Breast epithelium (tissue), 4 donors: ENCODE data around the gene TIGD1. TPM values are rescaled to one million over a fixed set of nuclear protein-coding genes. Genes with fewer than 3 reads are reported as not detected.

Experiments used
- DNase-seq, 2 donors: peaks; one replicate each; pipeline ENCODE4 v3.0.0-alpha.2; 2019; ENCODE audit warnings: low spot score in 2 of 2
- H3K27ac ChIP-seq, 2 donors: fragments of 200-600 bp; sonication (generic) in 1 of 2; one replicate each; pipeline ENCODE4 v1.5.1; 2016 to 2019; ENCODE audit warnings: mild to moderate bottlenecking in 1 of 2
- H3K27me3 ChIP-seq, 2 donors: fragments of 200-600 bp; sonication (generic) in 1 of 2; one replicate each; pipeline versions ENCODE4 v1.5.1 to v1.6.0; 2017 to 2019; ENCODE audit warnings: control low read depth in 1 of 2, mild to moderate bottlenecking in 1 of 2
- H3K36me3 ChIP-seq: fragments of 200-600 bp; one replicate; pipeline ENCODE4 v1.5.1; 2019
- H3K4me1 ChIP-seq, 2 donors: fragments of 200-600 bp; sonication (generic); one replicate each; pipeline ENCODE4 v1.5.1; 2016 to 2019; ENCODE audit warnings: control low read depth in 1 of 2
- H3K4me3 ChIP-seq, 3 donors: fragments of 200-600 bp; sonication (generic); 1 replicate in 2 of 3; 2 replicates in 1 of 3; pipeline ENCODE4 v1.5.1; 2016 to 2019; ENCODE audit warnings: mild to moderate bottlenecking in 3 of 3, moderate library complexity in 2 of 3
- H3K9me3 ChIP-seq, 2 donors: fragments of 200-600 bp; sonication (generic) in 1 of 2; one replicate each; pipeline ENCODE4 v1.5.1; 2016 to 2019; ENCODE audit warnings: control low read depth in 1 of 2
- CTCF ChIP-seq, 3 donors: fragments of 450-650 bp; IDR thresholded peaks; one replicate each; pipeline ENCODE4 v1.5.1; 2016 to 2017; ENCODE audit warnings: antibody characterized with exemption in 3 of 3, mild to moderate bottlenecking in 3 of 3, moderate library complexity in 3 of 3
- POLR2A ChIP-seq: fragments of 450-650 bp; IDR thresholded peaks from one replicate; pipeline ENCODE4 v1.6.1; 2016; ENCODE audit warnings: antibody characterized with exemption, mild to moderate bottlenecking, moderate library complexity
- POLR2AphosphoS5 ChIP-seq, 3 donors: sonication (generic); formaldehyde crosslinking; IDR thresholded peaks; one replicate each; pipeline ENCODE4 v1.6.1; 2017; ENCODE audit warnings: antibody characterized with exemption in 3 of 3
- intact Hi-C: fragments of 100-400 bp; cut with DNase I; formaldehyde crosslinking; loops from one replicate; pipeline ENCODE4 v1.15.1; 2023; ENCODE audit warnings: low total_unique reads
- total RNA-seq, 3 donors: library from RNA; depleted of rRNA; stranded (reverse); fragments of >200 nt; gene quantifications; one replicate each; pipeline ENCODE4 v1.1.0, GENCODE V29; 2016

TIGD1 gene
- total RNA-seq, 3 donors from 2014 or later = 2.9 to 5.6 (median 5.0) TPM

DNA sequence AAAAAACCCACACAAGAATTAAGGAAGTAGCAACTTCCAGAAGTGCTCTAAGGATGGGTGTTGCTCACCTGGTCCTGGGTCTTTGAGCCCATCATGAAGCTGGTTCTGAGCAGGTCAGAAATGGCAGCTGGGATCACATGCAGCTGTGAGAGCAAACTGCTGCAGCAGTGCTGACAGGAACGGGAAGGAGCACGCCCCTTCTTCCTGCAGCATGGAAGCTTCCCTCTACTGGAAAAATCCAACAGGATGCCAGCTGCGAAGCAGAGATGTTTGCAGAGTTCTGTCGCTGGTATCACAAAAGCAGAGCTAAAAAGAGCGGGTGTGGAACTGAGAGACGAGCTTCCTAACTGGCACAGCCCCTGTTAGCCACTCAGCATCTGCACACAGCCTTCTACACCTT lies 33.9 kb upstream of the TIGD1 start:
- no peaks in the 10 kb centered on the region for H3K4me1 ChIP-seq
- intact Hi-C loops = no loop called here
- H3K27ac ChIP-seq = no peak overlapping the region
- H3K9me3 ChIP-seq = no peaks in the 10 kb centered on the region
- H3K36me3 ChIP-seq = no peaks in the 10 kb centered on the region
- TF ChIP-seq POLR2AphosphoS5 (IDR thresholded peaks at IDR 0.05) (no peak), CTCF (IDR thresholded peaks at IDR 0.05) (no peak), POLR2A (no peak)
- no peaks in the 10 kb centered on the region for H3K27me3 ChIP-seq
- no peak for DNase-seq
- no peak overlapping the region for H3K4me3 ChIP-seq

GRCh38 chr2:232581725-232582124 lies 31.4 kb upstream of the TIGD1 start:
- TF ChIP-seq CTCF (IDR thresholded peaks at IDR 0.05) = no peak
- TF ChIP-seq POLR2AphosphoS5 (IDR thresholded peaks at IDR 0.05) = no peak
- no peak for TF ChIP-seq POLR2A
- no peaks in the 10 kb centered on the region for H3K4me1 ChIP-seq
- H3K27me3 ChIP-seq = no peaks in the 10 kb centered on the region
- H3K4me3 ChIP-seq = no peak overlapping the region
- DNase-seq = no peak
- no peaks in the 10 kb centered on the region for H3K9me3 ChIP-seq
- intact Hi-C loops = no loop called here
- H3K36me3 ChIP-seq = no peaks in the 10 kb centered on the region
- no peak overlapping the region for H3K27ac ChIP-seq

DNA sequence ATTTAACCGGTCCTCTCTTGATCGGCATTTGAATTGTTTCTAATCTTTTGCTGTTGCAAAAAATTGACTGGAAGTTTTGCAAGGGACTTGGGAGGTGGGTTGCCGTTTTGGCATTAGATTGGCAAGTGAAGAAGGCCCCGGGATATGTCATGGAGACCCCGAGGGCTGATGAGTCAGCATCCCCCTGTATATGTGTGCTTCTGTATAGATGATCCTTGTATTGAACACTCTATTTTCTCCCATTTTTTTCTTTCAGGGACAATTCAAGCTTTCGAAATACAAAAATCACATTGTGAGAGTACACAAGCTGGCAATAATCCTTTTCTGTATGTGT lies 30.3 kb upstream of the TIGD1 start:
- Histone ChIP-seq H3K4me3 (no peak overlapping the region), H3K36me3 (no peaks in the 10 kb centered on the region), H3K27ac (no peak overlapping the region), H3K9me3 (no peaks in the 10 kb centered on the region), H3K27me3 (no peaks in the 10 kb centered on the region), H3K4me1 (no peaks in the 10 kb centered on the region)
- intact Hi-C loops = no loop called here
- no peak for TF ChIP-seq POLR2A
- TF ChIP-seq CTCF (IDR thresholded peaks at IDR 0.05) = no peak
- TF ChIP-seq POLR2AphosphoS5 (IDR thresholded peaks at IDR 0.05) = no peak
- DNase-seq = no peak

GRCh38 chr2:232578626-232579025 lies 28.3 kb upstream of the TIGD1 start:
- Histone ChIP-seq H3K27ac (no peak overlapping the region), H3K4me1 (no peaks in the 10 kb centered on the region), H3K36me3 (no peaks in the 10 kb centered on the region), H3K4me3 (no peak overlapping the region), H3K27me3 (no peaks in the 10 kb centered on the region), H3K9me3 (no peaks in the 10 kb centered on the region)
- TF ChIP-seq CTCF (IDR thresholded peaks at IDR 0.05) = no peak
- no peak for TF ChIP-seq POLR2AphosphoS5 (IDR thresholded peaks at IDR 0.05)
- TF ChIP-seq POLR2A = no peak
- DNase-seq = no peak
- intact Hi-C loops = no loop called here

DNA sequence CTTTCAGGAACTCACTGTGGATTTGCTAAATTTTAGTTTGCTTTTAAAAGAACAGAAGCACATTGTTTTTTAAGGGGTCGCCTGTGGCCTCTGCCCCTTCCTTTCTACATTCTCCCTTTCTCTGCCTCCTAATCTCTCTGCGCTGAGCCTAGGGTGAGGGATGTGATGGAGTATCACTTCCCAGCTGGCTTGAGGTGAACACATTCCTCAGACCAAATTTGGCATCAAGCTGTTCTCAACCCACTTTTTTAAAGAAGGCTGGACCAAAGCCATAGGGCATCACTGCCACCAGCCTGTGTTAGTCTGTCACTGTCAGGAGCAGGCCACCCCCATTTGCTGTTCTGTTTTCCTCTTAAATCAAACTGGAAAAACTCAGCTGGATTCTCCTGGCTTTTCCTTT lies 27.5 kb upstream of the TIGD1 start:
- Histone ChIP-seq H3K9me3 (no peaks in the 10 kb centered on the region), H3K4me1 (no peaks in the 10 kb centered on the region), H3K27ac (peak overlapping the region in 1 of 2 donors; percentile 41), H3K4me3 (no peak overlapping the region), H3K27me3 (no peaks in the 10 kb centered on the region), H3K36me3 (no peaks in the 10 kb centered on the region)
- DNase-seq = peak in 1 of 2 donors; percentile 30
- no peak for TF ChIP-seq POLR2A
- TF ChIP-seq POLR2AphosphoS5 (IDR thresholded peaks at IDR 0.05) = no peak
- TF ChIP-seq CTCF (IDR thresholded peaks at IDR 0.05) = no peak
- intact Hi-C loops = no loop called here
